Cardiac septum (tissue), 1 donor: Measurements from ENCODE around the gene OSBPL6. TPM values are rescaled to one million over a fixed set of nuclear protein-coding genes. Genes with fewer than 3 reads are reported as not detected.
"Not testable (repeated sequence)": the region's sequence is repeated elsewhere in the genome, so short reads cannot be mapped to it uniquely, and the experiment has no call there.

ENCODE experiments used
- DNase-seq: peaks from one replicate; pipeline ENCODE4 v3.0.0-alpha.2; 2020; ENCODE audit warnings: low spot score
- intact Hi-C: fragments of 100-400 bp; cut with DNase I; formaldehyde crosslinking; loops from one replicate; pipeline ENCODE4 v1.14.0; 2022
- total RNA-seq: library from RNA; stranded (reverse); fragmentation: NEBNext Ultra II Directional; extraction: Animal tissue kit (Norgen Biotek cat#: 25700); gene quantifications from one replicate; pipeline ENCODE4 v1.2.1, GENCODE V29; 2021
- donor health status: DM: no; HTN: no; CAD: no.

The OSBPL6 gene
- total RNA-seq, 1 donor from 2014 or later, result 5.5 TPM

- intact Hi-C loops, result no loop called here
- DNase-seq, result no peak
These were observed 129.8 kb downstream of the OSBPL6 start for GRCh38 chr2:178324077-178324476.

DNA sequence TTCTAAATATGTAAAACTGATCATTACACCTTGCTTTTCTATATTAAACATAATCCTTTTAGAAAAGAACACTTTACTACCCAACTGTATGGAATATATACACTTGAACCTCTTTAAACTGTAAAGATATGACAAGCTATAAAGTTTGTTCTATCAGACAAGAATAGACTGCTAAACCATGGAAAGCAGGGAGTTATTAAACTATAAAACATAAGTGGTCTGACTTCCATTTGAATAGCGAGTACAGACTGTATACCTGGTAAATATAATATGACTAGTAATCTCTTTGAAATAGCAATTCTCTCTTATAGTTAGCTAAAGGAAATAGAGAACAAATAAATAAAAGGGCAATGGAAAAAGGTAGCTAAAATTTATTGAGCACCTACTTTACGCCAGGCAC lies 131.0 kb downstream of the OSBPL6 start:
- intact Hi-C loops, result no loop called here
- DNase-seq, result no peak

DNA sequence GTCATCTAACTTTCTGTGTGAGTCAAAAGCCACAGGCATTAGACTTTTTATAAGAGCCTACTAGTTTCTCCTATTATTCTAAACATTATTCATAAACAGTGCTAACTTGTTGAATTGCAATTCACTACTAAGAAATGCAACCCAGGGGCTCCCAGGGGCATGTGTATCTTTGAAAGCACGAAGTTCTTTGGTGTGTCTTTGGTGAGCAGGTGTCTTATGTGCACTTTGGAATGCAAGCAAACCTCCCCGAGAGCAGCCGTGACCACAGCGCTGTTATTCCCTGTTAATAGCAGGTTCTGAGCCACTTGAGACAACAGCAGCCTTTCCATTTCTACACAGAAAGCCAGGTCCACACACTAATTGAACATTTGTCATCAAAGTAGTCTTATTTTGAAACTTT lies 133.2 kb downstream of the OSBPL6 start:
- intact Hi-C loops, result no loop called here
- no peak for DNase-seq

- DNase-seq, result no peak
- intact Hi-C loops, result no loop called here
These were observed 133.7 kb downstream of the OSBPL6 start for GRCh38 chr2:178328037-178328436.

DNA sequence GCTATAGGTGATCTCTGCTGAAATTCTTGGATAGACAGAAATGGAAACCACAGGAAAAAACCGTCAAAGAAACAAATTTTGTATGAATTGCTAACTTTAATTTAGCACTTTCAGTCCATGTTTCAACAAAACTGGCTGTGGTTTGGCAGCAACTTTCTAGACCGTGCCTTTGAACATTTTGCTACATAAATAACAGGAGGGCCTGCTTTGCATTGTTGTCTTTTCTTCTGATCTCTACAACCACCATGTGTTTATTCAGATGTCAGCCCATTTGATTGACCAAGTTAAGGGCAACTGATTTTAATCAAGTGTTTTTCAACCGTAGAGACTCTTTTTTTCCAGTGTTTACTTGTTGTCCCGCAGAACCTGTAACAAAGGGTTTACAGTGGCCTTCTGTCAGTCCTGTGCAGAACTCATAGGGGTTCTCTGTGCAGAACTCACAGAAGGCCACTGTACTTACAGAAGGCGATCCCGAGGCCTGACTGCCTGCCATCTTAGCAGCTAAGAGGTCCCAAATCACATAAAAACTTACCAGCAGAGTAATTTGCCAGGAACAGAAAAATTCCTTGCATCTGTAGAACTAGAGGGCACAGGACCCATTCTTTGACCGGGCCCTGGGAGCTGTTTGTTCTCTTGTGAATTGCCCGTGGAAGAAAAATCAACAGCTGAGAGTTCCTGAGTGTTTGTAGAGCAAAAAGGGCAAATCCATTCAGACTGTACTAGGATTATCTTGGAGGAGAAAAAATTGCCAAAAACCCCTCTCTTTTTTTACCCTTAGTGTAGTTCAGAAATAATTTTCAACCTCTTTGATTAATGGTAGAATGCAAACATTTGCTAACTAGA lies 136.1 kb downstream of the OSBPL6 start:
- intact Hi-C loops, result no loop called here
- DNase-seq, result no peak

DNA sequence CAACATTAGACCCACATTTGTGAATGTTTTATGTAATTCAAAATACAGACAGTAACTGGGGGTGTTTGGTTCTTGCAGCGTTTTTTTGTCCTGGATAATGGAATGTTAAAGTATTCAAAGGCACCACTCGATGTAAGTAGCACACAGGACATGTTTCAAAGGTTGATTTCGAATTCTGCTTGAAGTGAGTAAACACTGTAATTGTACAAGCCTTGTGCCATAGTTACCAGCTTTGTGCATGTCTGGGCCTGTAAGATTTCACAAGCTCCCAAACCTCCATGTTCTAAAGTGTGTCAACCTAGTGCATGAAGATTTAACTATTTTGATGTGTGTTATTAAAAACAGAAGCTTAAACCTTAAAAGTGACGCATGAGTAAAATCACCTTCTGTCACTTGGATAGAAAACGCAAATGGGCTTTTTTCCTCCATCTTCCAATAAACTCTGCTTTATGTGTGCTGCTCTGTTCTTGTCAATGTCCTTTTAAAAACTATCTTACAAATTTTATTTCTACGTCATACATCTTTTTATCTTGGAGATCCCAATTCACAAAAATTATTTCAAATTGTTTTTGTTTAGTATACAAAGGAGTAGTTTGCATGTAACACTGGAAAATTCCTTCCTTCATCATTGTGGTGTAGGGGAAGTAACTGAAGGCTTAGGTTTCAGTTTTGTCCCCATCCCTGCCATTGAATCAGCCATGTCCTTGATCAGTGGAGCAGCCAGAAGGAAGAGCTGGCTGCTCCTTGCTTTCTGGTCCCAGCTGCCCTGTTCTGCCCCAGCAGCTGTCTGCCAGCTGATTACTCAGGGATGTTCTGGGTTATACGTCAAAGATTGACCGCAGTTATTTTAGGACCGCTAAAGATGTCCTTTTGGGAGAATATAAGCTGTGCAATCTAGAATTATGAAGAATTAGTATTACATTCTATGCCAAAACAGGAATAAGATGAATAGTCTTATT lies 137.4 kb downstream of the OSBPL6 start:
- intact Hi-C loops, result no loop called here
- DNase-seq, result no peak

GRCh38 chr2:178333851-178334250 lies 139.5 kb downstream of the OSBPL6 start:
- intact Hi-C loops, result no loop called here
- DNase-seq, result no peak

DNA sequence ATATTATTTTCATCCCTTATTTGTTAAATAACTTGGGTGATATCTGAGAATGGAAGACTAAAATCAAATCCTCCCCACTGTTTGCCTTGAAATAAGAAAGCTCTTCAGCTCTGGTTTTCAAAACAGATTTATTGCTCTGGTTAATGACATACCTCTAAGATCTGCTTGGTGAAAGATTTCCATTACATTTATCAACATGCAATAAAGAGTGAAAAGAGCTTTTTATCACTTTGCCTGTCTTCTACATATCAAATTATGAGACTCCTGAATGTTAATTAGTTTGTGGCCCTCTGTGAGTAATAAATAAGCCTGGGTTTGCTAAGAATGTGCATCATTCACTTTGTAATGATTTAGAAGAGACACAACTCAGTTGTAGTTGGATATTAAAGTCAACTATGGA lies 140.9 kb downstream of the OSBPL6 start:
- DNase-seq, result no peak
- intact Hi-C loops, result no loop called here

DNA sequence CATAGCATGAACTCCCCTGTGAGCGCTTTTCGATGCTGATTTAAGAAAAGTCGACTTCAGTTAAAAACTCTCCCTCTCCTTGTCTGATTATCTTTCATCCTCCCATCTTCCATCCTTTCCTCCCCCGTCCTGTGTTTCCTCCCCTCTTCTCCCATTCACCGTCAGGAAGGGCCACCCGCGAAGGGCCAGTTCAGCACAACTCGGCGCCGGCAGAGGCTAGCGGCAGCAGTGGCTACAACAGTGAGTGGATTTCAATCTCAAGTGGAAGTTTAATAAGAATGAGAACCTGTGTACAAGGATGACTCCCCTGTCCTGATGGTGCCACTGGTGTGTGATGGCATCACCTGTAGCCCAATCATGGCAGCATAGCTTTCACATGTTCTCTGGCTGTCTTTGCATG lies 149.8 kb downstream of the OSBPL6 start:
- no peak for DNase-seq
- intact Hi-C loops, result no loop called here

- DNase-seq, result no peak
- intact Hi-C loops, result no loop called here
These were observed 151.6 kb downstream of the OSBPL6 start for GRCh38 chr2:178345951-178346350.

- intact Hi-C loops, result no loop called here
These were observed 155.7 kb downstream of the OSBPL6 start for GRCh38 chr2:178350051-178350450.

DNA sequence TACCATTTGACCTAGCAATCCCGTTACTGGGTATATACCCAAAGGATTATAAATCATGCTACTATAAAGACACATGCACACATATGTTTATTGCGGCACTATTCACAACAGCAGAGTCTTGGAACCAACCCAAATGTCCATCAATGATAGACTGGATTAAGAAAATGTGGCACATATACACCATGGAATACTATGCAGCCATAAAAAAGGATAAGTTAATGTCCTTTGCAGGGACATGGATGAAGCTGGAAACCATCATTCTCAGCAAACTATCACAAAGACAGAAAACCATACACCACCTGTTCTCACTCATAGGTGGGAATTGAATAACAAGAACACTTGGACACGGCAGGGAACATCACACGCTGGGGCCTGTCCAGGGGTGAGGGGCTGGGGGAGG lies 163.4 kb downstream of the OSBPL6 start:
- DNase-seq, intact Hi-C loops: not testable (repeated sequence)

More at GRCh38 chr2:178350051-178350450, 155.7 kb downstream of the OSBPL6 start:
- DNase-seq, result no peak

DNA sequence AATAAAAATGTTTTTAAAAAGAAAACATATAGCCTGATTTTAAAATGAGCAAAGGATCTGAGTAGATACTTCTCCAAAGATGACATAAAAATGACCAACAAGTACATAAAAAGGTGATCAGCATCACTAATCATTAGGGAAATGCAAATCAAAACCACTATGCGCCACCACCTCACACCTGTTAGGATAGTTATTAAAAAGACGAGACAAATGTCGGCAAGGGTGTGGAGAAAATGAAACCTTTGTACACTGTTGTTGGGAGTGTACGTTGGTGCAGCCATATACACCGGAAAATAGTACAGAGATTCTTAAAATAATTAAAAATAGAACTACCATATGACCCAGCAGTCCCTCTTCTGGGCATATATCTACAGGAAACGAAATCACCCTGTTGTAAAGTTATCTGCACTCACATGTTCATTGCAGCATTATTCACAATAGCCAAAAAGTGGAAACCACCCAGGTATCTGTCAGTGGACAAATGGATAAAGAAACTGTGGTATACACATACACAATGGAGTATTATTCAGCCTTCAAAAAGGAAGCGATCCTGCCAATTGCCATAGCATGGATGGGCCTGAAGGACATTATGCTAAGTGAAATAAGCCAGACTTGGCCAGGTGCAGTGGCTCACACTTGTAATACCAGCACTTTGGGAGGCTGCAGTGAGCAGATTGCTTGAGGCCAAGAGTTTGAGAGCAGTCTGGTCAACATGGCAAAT lies 165.0 kb downstream of the OSBPL6 start:
- intact Hi-C loops, result no loop called here
- DNase-seq, result no peak

DNA sequence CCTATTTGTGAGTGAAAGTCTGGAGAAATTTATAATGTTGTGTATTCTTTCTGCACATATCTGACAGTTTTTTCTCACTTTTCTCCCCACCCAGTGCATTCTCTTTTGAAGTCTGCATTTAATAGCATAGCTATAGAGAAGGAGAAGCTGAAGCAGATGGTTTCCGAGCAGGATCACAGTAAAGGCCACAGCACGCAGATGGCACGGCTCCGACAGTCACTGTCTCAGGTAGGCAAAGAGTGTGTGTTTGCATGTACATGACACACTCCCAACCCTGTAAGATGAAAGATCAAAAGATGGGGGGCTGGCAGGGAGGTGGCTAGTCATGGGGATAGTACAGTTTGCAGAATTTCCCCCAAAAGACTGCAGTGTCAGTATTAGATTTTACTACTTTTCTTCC lies 167.3 kb downstream of the OSBPL6 start:
- intact Hi-C loops, result no loop called here
- no peak for DNase-seq

- intact Hi-C loops, result no loop called here
- no peak for DNase-seq
These were observed 168.9 kb downstream of the OSBPL6 start for GRCh38 chr2:178363252-178363651.

- DNase-seq, result no peak
- intact Hi-C loops, result no loop called here
These were observed 170.8 kb downstream of the OSBPL6 start for GRCh38 chr2:178365116-178365515.

- DNase-seq, result no peak
- intact Hi-C loops, result no loop called here
These were observed 172.1 kb downstream of the OSBPL6 start for GRCh38 chr2:178366412-178366811.

DNA sequence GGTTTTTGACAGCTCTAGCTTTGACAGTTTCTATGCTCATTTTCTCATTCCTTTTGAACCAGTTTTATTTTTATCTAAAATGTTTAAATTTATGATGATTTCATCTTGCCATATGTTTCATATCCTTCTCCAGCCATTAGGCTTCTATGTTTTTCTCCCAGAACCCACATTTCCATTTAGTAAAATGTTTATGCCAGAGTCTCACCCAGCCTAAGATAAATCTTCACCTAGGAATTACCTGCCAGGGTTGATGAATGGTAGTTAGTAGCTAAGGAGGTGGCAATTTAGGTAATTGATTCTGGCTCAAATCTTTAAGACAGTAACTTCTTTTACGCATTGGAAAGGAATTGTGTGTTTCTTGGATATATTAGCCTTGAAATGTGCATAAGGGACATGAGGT lies 173.0 kb downstream of the OSBPL6 start:
- DNase-seq, result no peak
- intact Hi-C loops, result no loop called here

DNA sequence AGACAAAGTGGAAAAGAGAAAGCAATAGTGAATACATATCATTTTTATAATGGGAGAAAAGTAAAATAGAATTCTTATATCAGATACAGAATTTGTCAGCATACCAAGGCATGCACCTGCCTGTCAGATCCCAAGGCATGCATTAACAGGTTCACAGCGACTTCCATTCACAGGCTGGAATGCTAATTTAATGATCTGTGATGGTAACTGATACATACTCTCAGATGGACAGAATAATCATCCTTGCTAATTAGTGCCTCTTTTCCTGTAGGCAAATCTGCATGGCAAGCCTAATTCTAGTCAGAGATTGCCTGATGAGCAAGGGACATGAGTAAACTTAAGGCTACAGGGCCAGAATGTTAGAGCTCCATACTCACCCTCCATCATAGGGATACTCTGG lies 180.6 kb downstream of the OSBPL6 start:
- no peak for DNase-seq
- intact Hi-C loops, result no loop called here

- intact Hi-C loops, result no loop called here
- DNase-seq, result no peak
These were observed 182.7 kb downstream of the OSBPL6 start for GRCh38 chr2:178377046-178377445.
